Measurements from ENCODE around the gene ADH7. TPM values are rescaled to one million over a fixed set of nuclear protein-coding genes. Genes with fewer than 3 reads are reported as not detected.

ADH7 gene
- total RNA-seq, 1 experiment from 2014 or later: not detected

DNA sequence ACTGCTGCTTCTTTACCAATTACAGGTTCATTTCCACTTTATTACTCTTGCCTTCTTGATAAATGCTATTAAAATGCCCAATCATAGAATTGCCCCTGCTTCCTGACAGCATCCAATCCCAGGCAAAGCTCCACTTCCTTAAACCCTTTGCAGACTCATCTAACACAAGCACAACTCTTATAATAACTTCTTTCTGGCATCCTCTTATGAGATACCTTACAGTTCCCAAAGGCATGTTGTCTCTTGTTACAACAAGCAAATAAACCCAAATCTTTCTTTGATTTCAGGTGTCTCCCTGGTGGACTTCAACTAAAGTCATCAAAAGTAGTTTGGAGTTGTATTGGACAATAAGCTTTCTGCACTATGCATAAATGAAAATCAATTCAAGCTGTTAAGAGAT, 22.5 kb upstream of the ADH7 start:
- Mint-ChIP-seq H3K4me1 (ENCODE audit: low read depth, unreplicated experiment) (peaks cover 15% of the 10 kb centered on the region), H3K27ac (ENCODE audit: unreplicated experiment) (peak overlapping the region; percentile 99), H3K36me3 (ENCODE audit: insufficient read depth, unreplicated experiment) (no peaks in the 10 kb centered on the region), H3K9me3 (ENCODE audit: low read depth, unreplicated experiment) (peaks cover 6% of the 10 kb centered on the region), H3K4me3 (ENCODE audit: low read depth, unreplicated experiment) (no peak overlapping the region), H3K27me3 (ENCODE audit: unreplicated experiment) (no peaks in the 10 kb centered on the region)
- intact Hi-C loops (cut with micrococcal nuclease; ENCODE audit: unreplicated experiment): loop anchor here (2.0 kb wide), 1 partner anchor 45 kb away; no protein-coding TSS in a partner anchor
- BruUV-seq (replicated peaks): no TSS peak
- no peak for DNase-seq
- no peak for TF ChIP-seq CTCF (IDR thresholded peaks at IDR 0.05; ENCODE audit: unreplicated experiment)
- CTCF ChIA-PET: no interaction called here

DNA sequence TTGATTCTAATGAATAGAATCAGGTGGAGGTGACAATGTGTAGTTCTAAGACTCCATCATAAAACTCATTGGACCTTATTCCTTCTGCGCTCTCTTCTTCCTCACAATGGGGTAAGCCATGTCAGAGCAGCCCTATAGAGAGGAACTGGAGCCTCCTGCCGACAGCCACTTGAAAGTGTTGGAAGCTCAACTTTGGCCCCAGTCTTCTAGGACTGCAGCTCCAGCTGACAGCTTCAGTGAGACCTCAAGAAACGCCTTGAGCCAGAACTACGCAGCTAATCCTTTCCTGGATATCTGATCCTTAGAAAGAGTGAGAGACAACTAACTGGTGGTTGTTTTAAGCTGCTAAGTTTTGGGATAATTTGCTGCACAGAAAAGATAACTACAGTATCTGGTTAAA, 22.1 kb upstream of the ADH7 start:
- Mint-ChIP-seq H3K9me3 (ENCODE audit: low read depth, unreplicated experiment) (peaks cover 9% of the 10 kb centered on the region), H3K36me3 (ENCODE audit: insufficient read depth, unreplicated experiment) (no peaks in the 10 kb centered on the region), H3K27me3 (ENCODE audit: unreplicated experiment) (no peaks in the 10 kb centered on the region), H3K4me1 (ENCODE audit: low read depth, unreplicated experiment) (peaks cover 15% of the 10 kb centered on the region), H3K4me3 (ENCODE audit: low read depth, unreplicated experiment) (no peak overlapping the region), H3K27ac (ENCODE audit: unreplicated experiment) (no peak overlapping the region)
- no TSS peak for BruUV-seq (replicated peaks)
- CTCF ChIA-PET: no interaction called here
- intact Hi-C loops (cut with micrococcal nuclease; ENCODE audit: unreplicated experiment): no loop called here
- no peak for TF ChIP-seq CTCF (IDR thresholded peaks at IDR 0.05; ENCODE audit: unreplicated experiment)
- DNase-seq: no peak

GRCh38 chr4:99447513-99447912, 12.4 kb upstream of the ADH7 start:
- no TSS peak for BruUV-seq (replicated peaks)
- peaks cover 7% of the 10 kb centered on the region for H3K9me3 Mint-ChIP-seq (ENCODE audit: low read depth, unreplicated experiment)

GRCh38 chr4:99447079-99447478, 11.9 kb upstream of the ADH7 start:
- Mint-ChIP-seq H3K9me3 (ENCODE audit: low read depth, unreplicated experiment) (peaks cover 5% of the 10 kb centered on the region), H3K36me3 (ENCODE audit: insufficient read depth, unreplicated experiment) (no peaks in the 10 kb centered on the region), H3K27ac (ENCODE audit: unreplicated experiment) (peak overlapping the region; percentile 87), H3K27me3 (ENCODE audit: unreplicated experiment) (no peaks in the 10 kb centered on the region), H3K4me3 (ENCODE audit: low read depth, unreplicated experiment) (no peak overlapping the region), H3K4me1 (ENCODE audit: low read depth, unreplicated experiment) (peaks cover 19% of the 10 kb centered on the region)
- no peak for TF ChIP-seq CTCF (IDR thresholded peaks at IDR 0.05; ENCODE audit: unreplicated experiment)
- intact Hi-C loops (cut with micrococcal nuclease; ENCODE audit: unreplicated experiment): no loop called here
- DNase-seq: peak; percentile 11
- BruUV-seq (replicated peaks): no TSS peak
- CTCF ChIA-PET: interaction anchor here (0.7 to 1.0 kb wide), 3 partner anchors 9 to 42 kb away, joined by 3 read pairs; no protein-coding TSS in a partner anchor

More at GRCh38 chr4:99447513-99447912, 12.4 kb upstream of the ADH7 start:
- CTCF ChIA-PET: interaction anchor here (0.7 to 1.0 kb wide), 3 partner anchors 9 to 42 kb away, joined by 3 read pairs; no protein-coding TSS in a partner anchor
- DNase-seq: no peak
- no peaks in the 10 kb centered on the region for H3K36me3 Mint-ChIP-seq (ENCODE audit: insufficient read depth, unreplicated experiment)
- no peaks in the 10 kb centered on the region for H3K27me3 Mint-ChIP-seq (ENCODE audit: unreplicated experiment)
- no peak overlapping the region for H3K4me3 Mint-ChIP-seq (ENCODE audit: low read depth, unreplicated experiment)
- intact Hi-C loops (cut with micrococcal nuclease; ENCODE audit: unreplicated experiment): no loop called here
- TF ChIP-seq CTCF (IDR thresholded peaks at IDR 0.05; ENCODE audit: unreplicated experiment): no peak
- H3K4me1 Mint-ChIP-seq (ENCODE audit: low read depth, unreplicated experiment): peaks cover 19% of the 10 kb centered on the region
- peak overlapping the region; percentile 87 for H3K27ac Mint-ChIP-seq (ENCODE audit: unreplicated experiment)

All from Calu3 (cell line).